ENCODE measurements around the gene MAGI2. TPM values are rescaled to one million over a fixed set of nuclear protein-coding genes. Genes with fewer than 3 reads are reported as not detected.

MAGI2 gene
- polyA plus RNA-seq, 3 donors = 0.03 to 0.11 TPM; not detected in 1

DNA sequence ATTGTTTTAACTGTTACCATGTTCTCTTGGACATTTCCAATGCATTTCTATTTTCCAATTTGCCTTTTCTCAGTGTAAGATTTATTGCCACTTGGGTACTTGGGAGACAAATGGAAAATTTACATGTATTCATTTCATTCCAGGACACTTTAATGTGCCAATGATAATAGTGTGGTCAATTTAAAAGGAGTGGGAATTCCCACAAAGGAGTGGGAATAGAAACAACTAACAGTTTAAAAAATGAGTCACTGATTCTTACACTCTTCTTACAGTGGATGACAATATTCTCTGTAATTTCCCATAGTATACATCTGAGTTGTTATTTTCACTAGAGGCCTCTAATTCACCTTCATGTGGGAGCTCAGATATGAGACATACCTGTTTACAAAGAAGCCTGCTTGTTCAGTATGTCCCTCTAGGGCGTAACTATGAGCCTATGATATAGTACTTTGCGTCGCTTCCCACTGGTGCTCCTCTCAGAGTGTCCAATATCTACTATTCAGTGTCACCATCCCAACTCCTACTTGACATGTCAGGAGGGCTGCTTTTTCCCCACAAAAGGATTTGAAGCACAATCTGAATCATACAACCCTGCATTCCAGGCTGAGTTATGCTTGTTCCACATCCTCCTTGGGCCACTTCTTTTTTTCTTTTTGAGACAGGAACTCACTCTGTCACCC is 1353.6 kb downstream of the MAGI2 start:
- TF ChIP-seq, protein P1, sequence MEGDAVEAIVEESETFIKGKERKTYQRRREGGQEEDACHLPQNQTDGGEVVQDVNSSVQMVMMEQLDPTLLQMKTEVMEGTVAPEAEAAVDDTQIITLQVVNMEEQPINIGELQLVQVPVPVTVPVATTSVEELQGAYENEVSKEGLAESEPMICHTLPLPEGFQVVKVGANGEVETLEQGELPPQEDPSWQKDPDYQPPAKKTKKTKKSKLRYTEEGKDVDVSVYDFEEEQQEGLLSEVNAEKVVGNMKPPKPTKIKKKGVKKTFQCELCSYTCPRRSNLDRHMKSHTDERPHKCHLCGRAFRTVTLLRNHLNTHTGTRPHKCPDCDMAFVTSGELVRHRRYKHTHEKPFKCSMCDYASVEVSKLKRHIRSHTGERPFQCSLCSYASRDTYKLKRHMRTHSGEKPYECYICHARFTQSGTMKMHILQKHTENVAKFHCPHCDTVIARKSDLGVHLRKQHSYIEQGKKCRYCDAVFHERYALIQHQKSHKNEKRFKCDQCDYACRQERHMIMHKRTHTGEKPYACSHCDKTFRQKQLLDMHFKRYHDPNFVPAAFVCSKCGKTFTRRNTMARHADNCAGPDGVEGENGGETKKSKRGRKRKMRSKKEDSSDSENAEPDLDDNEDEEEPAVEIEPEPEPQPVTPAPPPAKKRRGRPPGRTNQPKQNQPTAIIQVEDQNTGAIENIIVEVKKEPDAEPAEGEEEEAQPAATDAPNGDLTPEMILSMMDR (IDR thresholded peaks at IDR 0.05) = no peak
- intact Hi-C loops (cut with micrococcal nuclease) = no loop called here
- DNase-seq = no peak
- no peaks in the 10 kb centered on the region for H3K4me1 ChIP-seq (ENCODE audit: control insufficient read depth in 1 of 2, insufficient read depth in 2 of 2, low read length in 2 of 2)
- H2AFZ ChIP-seq (ENCODE audit: insufficient read depth, low read depth, low read length, poor library complexity, severe bottlenecking) = no peak overlapping the region
- H3K9ac ChIP-seq (ENCODE audit: insufficient read depth, low read length, poor library complexity, severe bottlenecking) = no peak overlapping the region
- Mint-ChIP-seq H3K27ac (no peak overlapping the region), H3K27me3 (ENCODE audit: low read depth in 3 of 3) (no peaks in the 10 kb centered on the region), H3K36me3 (no peaks in the 10 kb centered on the region), H3K4me1 (no peaks in the 10 kb centered on the region), H3K4me3 (no peak overlapping the region), H3K9me3 (peaks cover 0 to 7% (median 2%) of the 10 kb centered on the region in 7 donors)
- no peaks in the 10 kb centered on the region for H3K27me3 ChIP-seq (ENCODE audit: control insufficient read depth in 2 of 2, insufficient read depth in 2 of 2, low read length in 2 of 2)
- no peak overlapping the region for H3K4me3 ChIP-seq (replicated peaks in 1 of 3; ENCODE audit: low read depth in 2 of 3, low read length in 3 of 3)
- H3K36me3 ChIP-seq (replicated peaks in 1 of 2; ENCODE audit: control insufficient read depth in 1 of 2, insufficient read depth in 2 of 2, low read length in 2 of 2) = no peaks in the 10 kb centered on the region
- 67% methylated on average over 2 of the region's 3 CpGs for WGBS (ENCODE audit: insufficient coverage)
- H3K9me3 ChIP-seq (replicated peaks in 1 of 2; ENCODE audit: control insufficient read depth in 1 of 2, insufficient read depth in 1 of 2, low read length in 2 of 2) = no peaks in the 10 kb centered on the region
- no peak overlapping the region for H3K4me2 ChIP-seq (replicated peaks; ENCODE audit: extremely low read depth, low read length, poor library complexity, severe bottlenecking)
- H3K79me2 ChIP-seq (ENCODE audit: insufficient read depth, low read length) = no peaks in the 10 kb centered on the region
- no peaks in the 10 kb centered on the region for H4K20me1 ChIP-seq (ENCODE audit: insufficient read depth, low read length)
- no peak overlapping the region for H3K27ac ChIP-seq (ENCODE audit: low read depth in 1 of 2, low read length in 2 of 2)

DNA sequence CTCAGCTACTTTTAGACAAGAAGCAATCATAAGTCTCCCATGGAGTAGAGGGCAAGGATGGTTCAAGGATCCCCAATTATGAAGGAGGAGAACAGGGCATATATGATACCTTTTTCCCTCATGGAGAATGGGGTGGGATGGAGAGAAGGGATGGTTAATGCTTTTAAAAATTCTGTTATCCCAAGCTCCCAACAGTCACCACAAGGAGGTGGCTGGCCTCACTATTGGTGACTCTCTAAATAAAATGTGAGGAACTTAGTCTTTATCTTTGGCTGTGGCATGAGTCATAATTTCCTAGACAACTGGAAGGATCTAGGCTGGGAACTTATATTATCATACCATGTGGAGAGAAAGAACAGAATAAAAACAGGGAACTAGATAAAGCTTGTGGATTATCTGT is 1357.9 kb downstream of the MAGI2 start:
- TF ChIP-seq, protein P1 (IDR thresholded peaks at IDR 0.05) = no peak
- Histone ChIP-seq H3K79me2 (ENCODE audit: insufficient read depth, low read length) (no peaks in the 10 kb centered on the region), H2AFZ (ENCODE audit: insufficient read depth, low read depth, low read length, poor library complexity, severe bottlenecking) (no peak overlapping the region), H3K4me1 (ENCODE audit: control insufficient read depth in 1 of 2, insufficient read depth in 2 of 2, low read length in 2 of 2) (no peaks in the 10 kb centered on the region), H3K27ac (ENCODE audit: low read depth in 1 of 2, low read length in 2 of 2) (no peak overlapping the region), H3K9ac (ENCODE audit: insufficient read depth, low read length, poor library complexity, severe bottlenecking) (no peak overlapping the region), H4K20me1 (ENCODE audit: insufficient read depth, low read length) (no peaks in the 10 kb centered on the region), H3K36me3 (replicated peaks in 1 of 2; ENCODE audit: control insufficient read depth in 1 of 2, insufficient read depth in 2 of 2, low read length in 2 of 2) (no peaks in the 10 kb centered on the region), H3K27me3 (ENCODE audit: control insufficient read depth in 2 of 2, insufficient read depth in 2 of 2, low read length in 2 of 2) (no peaks in the 10 kb centered on the region), H3K9me3 (replicated peaks in 1 of 2; ENCODE audit: control insufficient read depth in 1 of 2, insufficient read depth in 1 of 2, low read length in 2 of 2) (no peaks in the 10 kb centered on the region), H3K4me3 (replicated peaks in 1 of 3; ENCODE audit: low read depth in 2 of 3, low read length in 3 of 3) (no peak overlapping the region), H3K4me2 (replicated peaks; ENCODE audit: extremely low read depth, low read length, poor library complexity, severe bottlenecking) (no peak overlapping the region)
- no peak for DNase-seq
- no peaks in the 10 kb centered on the region for H3K4me1 Mint-ChIP-seq
- no peak overlapping the region for H3K4me3 Mint-ChIP-seq
- intact Hi-C loops (cut with micrococcal nuclease) = no loop called here
- H3K27ac Mint-ChIP-seq = no peak overlapping the region
- H3K9me3 Mint-ChIP-seq = peaks cover 0 to 5% (median 0%) of the 10 kb centered on the region in 7 donors
- no peaks in the 10 kb centered on the region for H3K36me3 Mint-ChIP-seq
- peaks cover 0 to 2% (median 0%) of the 10 kb centered on the region in 3 donors for H3K27me3 Mint-ChIP-seq (ENCODE audit: low read depth in 3 of 3)

All from CD14-positive monocyte (primary cell).